Epidermal melanocyte (primary cell): Measurements from ENCODE around the gene SACS.
"Not testable (repeated sequence)": the region's sequence is repeated elsewhere in the genome, so short reads cannot be mapped to it uniquely, and the experiment has no call there.

ENCODE experiments used
- DNase-seq: peaks from one replicate; pipeline ENCODE4 v3.0.0; 2011; ENCODE audit warnings: low spot score; ENCODE audit not compliant: insufficient read length

The SACS gene

DNA sequence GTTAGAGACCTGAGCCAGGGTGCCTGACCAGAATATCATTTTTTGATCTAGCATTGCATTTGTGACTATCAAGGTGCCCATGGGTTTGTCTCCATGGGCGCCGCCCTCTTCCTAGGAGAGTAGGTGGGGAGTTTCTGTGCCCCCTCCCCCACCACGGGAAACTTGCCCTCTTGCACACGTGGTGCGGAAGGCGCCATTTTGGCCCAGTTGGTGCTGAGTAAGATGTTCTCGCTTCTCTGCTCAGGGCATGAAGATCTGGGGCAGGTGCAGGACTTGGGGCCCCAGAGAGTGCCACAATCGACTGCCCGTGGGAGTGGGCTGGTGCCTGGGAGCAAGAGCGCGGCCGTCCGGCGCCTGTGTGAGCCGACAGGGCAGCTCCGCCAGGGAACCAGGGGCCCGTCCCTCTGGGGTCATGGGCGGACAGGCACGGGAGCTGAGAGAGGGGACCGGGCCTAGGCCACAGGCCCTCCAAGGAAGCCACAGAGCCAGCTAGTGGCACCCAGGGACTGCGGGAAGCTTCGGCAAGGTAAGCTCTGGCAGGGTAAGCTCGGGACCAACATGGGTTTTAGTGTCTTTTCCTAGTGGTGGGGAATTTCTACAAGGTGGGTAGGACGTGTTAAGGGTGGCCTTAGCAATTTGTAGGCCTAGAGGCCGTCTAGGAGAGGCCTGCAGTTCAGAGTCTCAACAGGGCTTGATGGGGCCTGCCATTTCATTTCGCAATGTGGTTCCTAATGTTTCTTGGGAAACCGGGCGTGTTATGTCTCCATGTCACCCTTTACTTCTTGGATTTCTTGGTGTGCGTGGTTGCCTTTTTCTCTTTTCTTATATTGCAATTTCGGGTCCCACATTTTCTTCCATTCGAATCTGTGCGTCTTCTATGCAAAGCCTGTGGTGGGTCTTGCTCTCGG is 14.5 kb downstream of the SACS start:
- DNase-seq = no peak

DNA sequence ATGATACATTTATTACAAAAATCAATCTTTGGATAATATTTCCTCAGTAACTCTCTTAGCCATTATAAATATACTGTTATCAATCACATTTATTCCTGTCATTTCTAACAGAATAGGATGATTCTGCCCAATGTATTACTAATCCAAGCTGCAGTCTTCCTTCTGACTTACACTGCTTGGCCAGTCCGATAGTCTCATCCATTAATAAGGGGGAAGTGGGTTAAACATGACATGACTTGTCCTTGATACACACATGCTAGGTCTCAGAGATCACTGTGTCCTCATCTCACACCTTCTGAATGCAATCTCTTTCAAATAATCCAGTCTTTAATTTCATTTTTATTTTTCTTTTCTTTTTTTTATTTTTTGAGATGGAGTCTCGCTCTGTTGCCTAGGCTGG is 18.8 kb downstream of the SACS start:
- no peak for DNase-seq

GRCh38 chr13:23411706-23412105 is 21.8 kb downstream of the SACS start:
- no peak for DNase-seq

- DNase-seq = no peak
These were observed 22.3 kb downstream of the SACS start for GRCh38 chr13:23411220-23411619.

- no peak for DNase-seq
These were observed 25.5 kb downstream of the SACS start for GRCh38 chr13:23408026-23408425.

DNA sequence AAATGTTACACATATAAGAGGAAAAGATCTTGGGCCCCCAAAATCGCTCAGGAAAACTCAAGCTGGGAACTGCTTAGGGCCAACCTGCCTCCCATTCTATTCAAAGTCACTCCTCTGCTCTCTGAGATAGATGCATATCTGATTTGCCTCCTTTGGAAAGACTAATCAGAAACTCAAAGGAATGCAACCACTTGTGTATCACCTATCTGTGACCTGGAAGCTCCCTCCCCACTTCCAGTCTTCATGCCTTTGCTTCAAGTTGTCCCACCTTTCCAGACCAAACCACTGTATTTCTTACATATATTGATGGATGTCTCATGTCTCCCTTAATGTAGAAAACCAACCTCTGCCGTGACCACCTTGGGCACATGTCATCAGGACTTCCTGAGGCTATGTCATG is 32.3 kb downstream of the SACS start:
- DNase-seq = not testable (repeated sequence)

DNA sequence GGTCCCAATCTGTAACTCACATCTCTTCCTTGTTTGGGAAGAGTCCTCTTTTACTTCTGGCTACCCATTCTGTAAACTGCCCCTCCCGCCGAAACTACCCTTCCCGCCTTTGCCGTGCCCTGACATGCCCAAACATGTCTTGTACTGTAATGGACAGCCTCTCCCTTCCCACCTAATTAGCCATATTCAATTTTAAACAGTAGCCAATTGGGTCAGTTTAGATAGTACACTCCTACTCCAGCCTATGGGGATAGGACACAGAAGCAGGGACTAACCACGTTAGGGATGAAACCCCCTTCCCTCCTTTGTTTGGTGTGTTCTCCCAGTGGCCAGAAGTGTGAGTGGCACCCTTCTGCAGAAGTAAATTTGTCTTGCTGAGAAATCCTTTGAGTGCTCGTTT is 34.2 kb downstream of the SACS start:
- no peak for DNase-seq

DNA sequence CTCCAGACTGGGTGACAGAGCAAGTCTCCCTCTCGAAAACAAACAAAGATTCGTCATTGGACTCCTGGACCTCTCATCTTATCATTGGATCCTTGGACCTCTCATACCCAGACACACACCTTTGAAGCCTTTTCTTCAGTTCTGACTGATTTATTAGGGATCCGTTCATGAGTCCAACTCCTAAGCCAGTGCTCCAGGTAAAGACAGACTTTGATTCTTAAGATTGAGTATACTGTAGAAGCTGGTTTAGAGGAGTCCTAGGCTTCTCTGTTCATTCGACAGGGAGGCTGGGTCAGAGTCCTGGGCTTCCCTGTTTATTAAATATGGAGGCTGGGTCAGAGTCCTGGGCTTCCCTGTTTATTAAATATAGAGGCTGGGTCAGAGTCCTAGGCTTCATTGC is 38.7 kb downstream of the SACS start:
- DNase-seq = no peak

GRCh38 chr13:23392925-23393645 is 40.4 kb downstream of the SACS start:
- DNase-seq = no peak

- DNase-seq = no peak
These were observed 41.2 kb downstream of the SACS start for GRCh38 chr13:23392313-23392712.

GRCh38 chr13:23391752-23392151 is 41.8 kb downstream of the SACS start:
- DNase-seq = no peak

GRCh38 chr13:23386533-23386932 is 47.0 kb downstream of the SACS start:
- no peak for DNase-seq

- DNase-seq = no peak
These were observed 47.6 kb downstream of the SACS start for GRCh38 chr13:23385931-23386330.

- no peak for DNase-seq
These were observed 49.4 kb downstream of the SACS start for GRCh38 chr13:23384111-23384510.

DNA sequence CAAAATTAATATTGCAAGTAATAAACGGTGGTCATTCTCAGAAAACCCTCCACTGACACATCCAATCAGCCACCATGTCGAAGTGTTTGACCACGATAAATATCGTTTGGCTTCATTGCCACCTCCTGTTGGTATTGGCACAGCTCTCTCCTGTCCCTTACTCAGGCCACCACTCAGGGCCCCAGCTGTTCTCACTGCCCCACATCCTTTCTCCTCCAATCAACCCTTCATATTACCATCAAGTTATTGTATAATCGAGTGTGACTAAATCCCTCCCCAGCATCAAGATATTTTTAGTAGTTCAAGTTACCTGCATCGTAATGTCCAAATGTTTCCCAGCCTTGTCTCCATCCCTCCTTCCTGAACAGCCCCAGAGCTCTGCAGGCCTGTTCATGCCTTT is 50.4 kb downstream of the SACS start:
- no peak for DNase-seq

- DNase-seq = no peak
These were observed 51.6 kb downstream of the SACS start for GRCh38 chr13:23381866-23382265.

DNA sequence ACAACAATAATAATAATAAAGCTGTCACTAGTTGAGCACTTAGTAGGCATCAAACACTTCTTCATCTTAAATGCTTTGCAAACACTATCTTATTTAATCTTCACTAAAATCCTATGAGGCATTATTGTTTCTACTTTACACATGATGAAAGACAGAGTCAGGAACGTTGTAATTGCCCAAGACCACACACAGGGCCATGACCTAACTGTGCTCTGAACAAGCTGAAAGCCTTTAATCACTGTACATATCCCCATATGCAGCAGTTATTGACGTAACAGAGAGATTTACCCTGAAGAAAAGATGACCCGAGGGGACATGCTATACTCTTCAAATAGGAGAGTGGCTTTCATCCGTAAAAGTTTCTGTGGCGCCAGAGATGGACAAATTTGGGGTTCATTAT is 53.0 kb downstream of the SACS start:
- DNase-seq = no peak

DNA sequence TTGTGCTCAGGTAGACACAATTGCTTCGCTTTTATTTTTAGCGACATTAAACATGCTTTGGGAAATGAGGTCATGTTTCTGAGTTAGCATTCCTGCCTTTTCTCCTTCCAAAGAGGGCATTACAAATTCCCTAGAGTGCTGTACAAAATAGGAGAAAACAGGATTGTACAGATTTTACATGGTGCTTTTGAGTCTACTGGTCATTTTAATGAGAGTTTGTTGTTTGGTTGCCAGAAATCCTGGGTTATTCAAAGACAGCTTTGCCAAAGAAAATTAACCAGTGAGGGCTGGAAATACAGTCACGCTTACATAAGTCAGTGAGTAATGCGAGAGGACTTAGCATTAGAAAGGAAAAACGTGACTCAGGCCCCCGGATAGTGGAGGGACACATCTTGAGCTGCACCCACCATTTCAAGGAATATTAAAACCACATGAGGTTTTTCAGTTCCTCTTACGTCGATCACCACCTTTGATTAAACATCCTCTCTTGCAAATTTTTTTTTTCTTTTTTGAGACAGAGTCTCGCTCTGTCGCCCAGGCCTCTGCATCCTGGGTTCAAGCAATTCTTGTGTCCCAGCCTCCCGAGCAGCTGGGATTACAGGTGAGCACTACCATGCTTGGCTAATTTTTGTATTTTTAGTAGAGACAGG is 55.4 kb downstream of the SACS start:
- DNase-seq = peak; percentile 79

DNA sequence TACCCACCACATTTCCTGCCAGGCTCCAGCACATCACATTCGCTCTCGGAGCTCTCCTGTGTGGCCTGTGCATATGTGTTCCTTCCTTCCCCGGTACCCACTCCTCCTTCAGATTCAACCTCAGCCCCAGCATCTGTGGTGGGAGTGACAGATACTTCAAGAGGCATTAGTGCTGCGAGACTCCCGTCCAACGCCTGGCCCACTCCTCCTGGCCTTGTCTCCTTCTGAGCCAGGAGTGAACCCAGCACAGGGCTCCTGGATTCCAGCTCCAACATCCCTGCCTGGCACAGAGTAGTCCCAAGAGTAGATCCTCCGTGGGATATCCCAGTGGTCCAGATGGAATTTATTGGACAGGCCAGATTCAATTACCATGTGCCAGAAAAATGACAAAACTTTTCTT is 55.9 kb downstream of the SACS start:
- DNase-seq = no peak

- peak; percentile 89 for DNase-seq
These were observed 58.2 kb downstream of the SACS start for GRCh38 chr13:23375001-23375971.

DNA sequence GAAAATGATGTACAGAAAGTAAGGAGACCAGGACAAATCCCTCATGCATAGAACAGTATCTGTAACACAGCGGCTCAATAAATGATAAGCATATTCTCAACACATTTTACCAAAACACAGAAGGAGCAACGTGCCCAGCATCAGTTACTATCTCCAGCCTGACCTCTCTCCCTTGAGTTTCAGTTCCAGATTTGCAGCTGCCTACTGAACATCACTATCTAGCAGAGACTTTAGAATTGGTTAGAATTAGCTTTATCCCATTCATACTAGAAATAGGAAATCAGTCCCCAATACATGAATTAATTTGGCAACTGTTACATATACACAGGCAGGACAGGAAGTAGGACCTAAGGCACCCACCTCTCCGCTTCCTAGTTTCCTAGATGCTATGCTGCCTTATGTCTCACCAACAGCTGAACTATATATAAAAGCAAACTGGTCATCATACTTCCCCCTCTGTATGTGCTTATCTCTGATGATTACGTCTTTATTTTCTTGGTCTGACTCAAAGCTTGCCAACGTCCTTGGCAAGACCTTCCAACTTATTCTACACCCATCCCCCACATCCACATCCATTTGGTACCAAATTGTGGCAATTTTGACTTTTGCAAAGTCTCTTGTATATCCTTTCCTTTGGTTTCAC is 61.1 kb downstream of the SACS start:
- no peak for DNase-seq
